Fibroblast of villous mesenchyme (primary cell): ENCODE measurements around the gene FNDC7. TPM values are rescaled to one million over a fixed set of nuclear protein-coding genes. Genes with fewer than 3 reads are reported as not detected.

Source experiments
- DNase-seq: peaks from one replicate; pipeline ENCODE4 v3.0.0-alpha.2; 2010; ENCODE audit warnings: low read depth
- H3K4me3 ChIP-seq: 2 replicates; pipeline ENCODE4 v1.5.1; 2011; ENCODE audit warnings: low read depth, mild to moderate bottlenecking, low read length
- total RNA-seq: library from RNA; depleted of rRNA; stranded (reverse); fragments of >200 nt; gene quantifications from 2 replicates; pipeline ENCODE4 v1.2.3, GENCODE V29; 2012
- TF ChIP-seq, protein P1 (sequence below): IDR thresholded peaks from 2 replicates; pipeline ENCODE4 v1.5.1; 2012; ENCODE audit warnings: low read depth, mild to moderate bottlenecking, low read length; ENCODE audit not compliant: insufficient read depth

FNDC7 gene
- total RNA-seq, 1 donor, result 0.43 TPM

DNA sequence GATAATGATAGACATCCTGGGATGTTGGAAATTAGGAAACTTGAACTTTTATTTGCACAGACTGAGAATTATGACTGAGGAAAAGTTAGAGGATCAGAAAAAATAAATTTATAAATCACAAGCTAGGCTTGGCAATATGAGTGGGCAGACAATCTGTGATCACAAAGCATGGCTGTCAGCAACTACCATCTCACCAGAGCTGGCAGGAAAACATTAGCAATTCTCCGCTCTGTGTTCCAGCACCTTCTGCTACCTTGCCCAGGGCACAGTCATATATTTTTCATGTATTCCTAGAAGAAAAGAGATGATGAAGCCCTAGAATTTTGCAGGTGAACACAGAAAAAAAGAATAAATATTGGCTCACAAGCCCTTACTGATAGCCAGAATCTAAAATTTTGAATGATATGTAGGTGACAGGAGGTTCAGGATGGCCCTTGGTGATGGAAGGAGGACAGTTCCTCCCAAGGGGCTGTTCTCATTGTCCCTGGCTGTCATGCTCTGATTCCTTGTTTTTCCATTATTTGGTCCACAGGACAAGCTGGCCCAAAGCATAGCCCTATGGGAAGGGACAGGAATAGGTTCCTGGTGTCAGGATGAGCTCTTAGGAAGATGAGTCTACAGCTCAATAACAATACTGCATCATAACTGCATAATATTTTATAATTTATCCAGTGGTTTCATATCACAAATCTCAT is 21.6 kb downstream of the FNDC7 start:
- no peak overlapping the region for H3K4me3 ChIP-seq
- no peak for DNase-seq
- TF ChIP-seq, protein P1, sequence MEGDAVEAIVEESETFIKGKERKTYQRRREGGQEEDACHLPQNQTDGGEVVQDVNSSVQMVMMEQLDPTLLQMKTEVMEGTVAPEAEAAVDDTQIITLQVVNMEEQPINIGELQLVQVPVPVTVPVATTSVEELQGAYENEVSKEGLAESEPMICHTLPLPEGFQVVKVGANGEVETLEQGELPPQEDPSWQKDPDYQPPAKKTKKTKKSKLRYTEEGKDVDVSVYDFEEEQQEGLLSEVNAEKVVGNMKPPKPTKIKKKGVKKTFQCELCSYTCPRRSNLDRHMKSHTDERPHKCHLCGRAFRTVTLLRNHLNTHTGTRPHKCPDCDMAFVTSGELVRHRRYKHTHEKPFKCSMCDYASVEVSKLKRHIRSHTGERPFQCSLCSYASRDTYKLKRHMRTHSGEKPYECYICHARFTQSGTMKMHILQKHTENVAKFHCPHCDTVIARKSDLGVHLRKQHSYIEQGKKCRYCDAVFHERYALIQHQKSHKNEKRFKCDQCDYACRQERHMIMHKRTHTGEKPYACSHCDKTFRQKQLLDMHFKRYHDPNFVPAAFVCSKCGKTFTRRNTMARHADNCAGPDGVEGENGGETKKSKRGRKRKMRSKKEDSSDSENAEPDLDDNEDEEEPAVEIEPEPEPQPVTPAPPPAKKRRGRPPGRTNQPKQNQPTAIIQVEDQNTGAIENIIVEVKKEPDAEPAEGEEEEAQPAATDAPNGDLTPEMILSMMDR, result no peak

DNA sequence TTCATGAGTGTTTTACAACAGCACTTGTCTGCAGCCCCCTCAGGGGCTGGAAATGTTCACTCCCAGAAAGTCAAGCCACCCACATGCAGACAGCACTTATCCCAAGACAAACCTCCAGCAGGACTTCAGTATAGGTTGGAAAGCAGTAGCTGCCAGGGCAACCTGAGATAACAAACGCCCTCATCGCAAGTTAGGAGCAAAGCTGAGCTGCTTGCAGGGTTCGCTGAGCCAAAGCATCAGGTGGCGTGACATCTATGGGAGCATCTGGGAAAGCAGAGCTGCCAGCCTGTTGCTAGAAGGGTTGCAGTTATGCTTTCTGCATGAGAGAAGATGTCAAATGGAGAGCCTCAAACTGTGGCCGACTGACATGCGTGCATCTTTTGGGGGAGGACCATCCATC is 29.5 kb downstream of the FNDC7 start:
- TF ChIP-seq, protein P1, result no peak
- H3K4me3 ChIP-seq, result no peak overlapping the region
- no peak for DNase-seq

DNA sequence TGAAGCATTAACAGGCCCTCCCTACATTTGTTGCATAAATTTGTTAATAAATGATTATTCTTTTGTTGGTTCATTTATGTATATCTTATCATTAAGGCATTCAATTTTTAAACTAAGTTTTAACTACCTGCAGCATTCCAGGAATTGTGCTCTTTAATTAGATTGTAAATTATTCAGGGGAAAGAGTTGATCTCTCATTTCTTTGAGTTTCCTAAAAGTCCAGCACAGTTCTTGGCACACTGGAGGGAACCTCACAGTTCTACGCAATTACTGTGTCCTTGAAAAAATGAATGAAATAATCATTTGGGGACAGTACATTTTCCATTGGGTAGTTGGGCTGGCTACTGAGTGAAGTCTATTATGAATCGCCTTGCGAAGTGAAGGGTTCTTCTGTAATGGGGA is 33.3 kb downstream of the FNDC7 start:
- no peak overlapping the region for H3K4me3 ChIP-seq
- DNase-seq, result no peak
- TF ChIP-seq, protein P1, result no peak

DNA sequence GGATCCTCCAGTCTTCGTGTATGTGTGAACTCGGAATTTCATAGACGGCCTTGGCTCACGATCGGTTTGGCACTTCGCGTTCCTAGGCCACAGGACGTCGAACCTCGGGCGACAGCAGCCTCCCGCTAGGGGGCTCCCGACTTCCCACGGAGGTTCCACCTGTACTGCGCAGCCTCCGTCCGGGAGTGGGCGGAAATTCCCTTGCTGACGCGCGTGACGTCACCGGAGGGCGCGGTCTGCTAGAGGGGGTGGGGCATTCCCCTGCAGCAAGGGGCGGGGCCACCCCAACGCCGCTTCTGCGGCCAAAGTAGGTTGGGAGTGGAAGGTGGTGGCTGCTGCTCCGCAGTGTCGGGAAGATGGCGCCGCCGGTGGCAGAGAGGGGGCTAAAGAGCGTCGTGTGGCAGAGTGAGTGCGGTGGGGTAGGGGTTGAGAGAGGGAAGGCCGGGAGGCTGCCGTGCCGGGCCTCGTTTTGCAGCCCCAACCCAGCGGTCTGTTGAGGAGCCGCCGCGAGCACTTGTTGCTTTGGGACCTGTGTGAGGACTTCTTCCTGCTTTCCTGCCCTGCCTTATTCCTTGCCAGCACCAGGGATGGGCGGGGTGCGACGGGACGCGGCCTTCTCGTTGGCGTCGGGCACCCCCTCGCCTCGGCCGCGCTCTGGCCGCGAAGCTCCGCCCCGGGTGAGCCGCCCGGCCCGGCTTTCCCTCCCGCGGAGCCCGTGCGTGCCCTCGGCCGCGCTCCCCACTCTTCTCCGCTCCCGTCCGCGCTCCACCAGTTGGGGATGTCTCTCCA is 33.9 kb downstream of the FNDC7 start, which contains the start of gene STXBP3:
TSS of gene STXBP3 (plus strand) at position 293 of the 789 bp plus-strand sequence. CDS start at position 357, 64 bp downstream.
- peak; percentile 99 for DNase-seq
- TF ChIP-seq, protein P1, result peak; percentile 91
- peak within 1 kb of the TSS; percentile 86 for H3K4me3 ChIP-seq

DNA sequence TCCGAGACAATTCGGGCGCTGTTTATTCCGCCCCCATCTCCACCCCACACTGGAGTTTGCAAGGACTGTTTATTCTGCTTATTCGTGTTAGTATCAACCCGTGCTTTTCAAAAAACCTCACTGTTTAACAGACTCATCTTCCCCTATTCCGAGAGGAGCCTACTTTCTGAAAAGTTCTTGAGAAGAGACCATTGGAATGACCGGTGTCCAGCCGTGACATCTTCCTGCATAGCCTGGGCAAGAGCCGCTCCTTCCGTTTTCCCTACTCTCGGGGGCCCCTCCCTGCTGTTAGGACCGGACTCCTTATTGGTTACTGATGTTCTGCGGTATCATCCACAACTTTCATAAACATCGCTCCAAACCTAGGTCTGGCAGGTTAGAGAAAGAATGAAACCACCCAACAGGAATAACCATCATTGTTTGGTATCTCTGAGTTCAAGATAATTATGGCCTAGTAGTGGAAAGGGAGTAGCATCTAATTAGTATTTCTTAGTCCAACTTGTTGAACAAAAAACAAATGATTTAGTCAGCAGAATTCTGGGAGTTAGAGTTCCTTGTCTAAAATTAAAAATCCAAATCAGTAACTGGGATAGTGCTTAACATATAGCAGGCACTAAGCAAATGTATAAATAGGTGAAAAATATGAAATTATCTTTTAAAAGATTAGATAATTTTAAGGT is 34.6 kb downstream of the FNDC7 start:
- TF ChIP-seq, protein P1, result no peak
- DNase-seq, result peak; percentile 89
- H3K4me3 ChIP-seq, result peak overlapping the region; percentile 86

DNA sequence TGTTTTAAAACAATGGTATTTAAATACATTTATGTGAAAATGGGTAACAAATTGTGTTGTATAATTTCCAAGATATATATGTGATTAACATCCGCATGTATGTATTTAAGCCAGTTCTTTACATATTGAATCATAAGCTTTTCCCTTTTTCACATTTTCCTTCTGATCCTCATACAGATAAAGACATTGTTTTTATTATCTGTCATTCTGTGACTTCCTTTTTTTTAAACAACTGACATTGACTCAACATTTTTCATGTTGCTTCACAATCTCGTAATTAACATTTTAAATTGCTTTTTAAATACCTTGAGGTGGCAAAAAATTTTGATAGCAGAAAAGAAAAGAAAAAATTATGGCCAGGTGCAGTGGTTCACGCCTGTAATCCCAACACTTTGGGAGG is 35.2 kb downstream of the FNDC7 start:
- peak overlapping the region; percentile 86 for H3K4me3 ChIP-seq
- TF ChIP-seq, protein P1, result no peak
- no peak for DNase-seq
